GM21526 (cell line): ENCODE results near the gene TSTD1.
"Not testable (repeated sequence)": the region's sequence is repeated elsewhere in the genome, so short reads cannot be mapped to it uniquely, and the experiment has no call there.

Experiments used
- ATAC-seq: cut with Tn5 transposase; IDR thresholded peaks from one replicate; pipeline ENCODE4 v1.9.1; 2021; ENCODE audit warnings: moderate library complexity; ENCODE audit not compliant: unreplicated experiment, low FRiP score

TSTD1 gene

GRCh38 chr1:161069731-161070270, 31.0 kb upstream of the TSTD1 start, which contains the start of gene ARHGAP30:
Gene ARHGAP30, minus strand, starts transcription at chr1:161069891. Its CDS starts 267 bp downstream, at chr1:161069624.
- peak; percentile 76 for ATAC-seq

DNA sequence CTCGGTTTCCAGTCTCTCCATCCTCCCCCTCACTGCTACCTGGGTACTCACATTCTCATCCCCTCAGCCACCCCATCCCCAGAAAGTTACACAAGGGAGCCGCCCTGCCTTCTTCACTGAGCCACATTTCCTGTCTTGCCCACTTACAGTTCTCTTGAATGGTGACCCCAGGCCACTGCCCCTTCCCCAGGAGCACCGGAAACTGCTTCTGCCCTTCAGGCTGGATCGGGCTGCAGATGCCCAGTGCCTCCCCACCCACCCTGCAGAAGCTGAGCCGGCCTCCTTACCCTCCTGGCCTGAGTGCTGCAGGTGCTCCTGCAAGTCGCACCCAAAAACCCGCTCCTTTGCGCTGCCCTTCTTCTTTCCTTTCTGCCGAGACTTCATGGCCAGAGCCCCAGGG, 30.5 kb upstream of the TSTD1 start:
- no peak for ATAC-seq

GRCh38 chr1:161068306-161069234, 29.8 kb upstream of the TSTD1 start:
- peak; percentile 43 for ATAC-seq

GRCh38 chr1:161066694-161067093, 27.9 kb upstream of the TSTD1 start:
- ATAC-seq = no peak

DNA sequence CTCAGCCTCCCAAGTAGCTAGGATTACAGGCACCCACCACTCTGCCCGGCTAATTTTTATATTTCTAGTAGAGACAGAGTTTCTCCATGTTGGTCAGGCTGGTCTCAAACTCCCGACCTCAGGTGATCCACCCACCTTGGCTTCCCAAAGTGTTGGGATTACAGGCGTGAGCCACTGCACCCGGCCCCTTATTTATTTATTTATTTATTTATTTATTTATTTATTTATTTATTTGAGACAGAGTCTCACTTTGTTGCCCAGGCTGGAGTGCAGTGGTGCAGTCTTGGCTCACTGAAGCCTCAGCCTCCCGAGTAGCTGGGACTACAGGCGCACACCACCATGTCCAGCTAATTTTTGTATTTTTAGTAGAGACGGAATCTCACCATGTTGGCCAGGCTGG, 26.9 kb upstream of the TSTD1 start:
- not testable (repeated sequence) for ATAC-seq

DNA sequence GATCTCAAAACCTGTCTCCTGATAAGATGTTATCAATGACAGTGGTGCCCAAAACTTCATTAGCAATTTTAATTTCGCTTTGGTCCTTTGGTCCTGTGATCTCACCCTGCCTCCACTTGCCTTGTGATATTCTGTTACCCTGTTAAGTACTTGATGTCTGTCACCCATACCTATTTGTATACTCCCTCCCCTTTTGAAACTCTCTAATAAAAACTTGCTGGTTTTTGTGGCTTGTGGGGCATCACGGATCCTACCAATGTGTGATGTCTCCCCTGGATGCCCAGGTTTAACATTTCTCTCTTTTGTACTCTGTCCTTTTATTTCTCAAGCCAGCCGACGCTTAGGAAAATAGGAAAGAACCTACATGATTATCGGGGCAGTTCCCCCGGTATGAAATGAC, 25.2 kb upstream of the TSTD1 start:
- ATAC-seq = not testable (repeated sequence)

DNA sequence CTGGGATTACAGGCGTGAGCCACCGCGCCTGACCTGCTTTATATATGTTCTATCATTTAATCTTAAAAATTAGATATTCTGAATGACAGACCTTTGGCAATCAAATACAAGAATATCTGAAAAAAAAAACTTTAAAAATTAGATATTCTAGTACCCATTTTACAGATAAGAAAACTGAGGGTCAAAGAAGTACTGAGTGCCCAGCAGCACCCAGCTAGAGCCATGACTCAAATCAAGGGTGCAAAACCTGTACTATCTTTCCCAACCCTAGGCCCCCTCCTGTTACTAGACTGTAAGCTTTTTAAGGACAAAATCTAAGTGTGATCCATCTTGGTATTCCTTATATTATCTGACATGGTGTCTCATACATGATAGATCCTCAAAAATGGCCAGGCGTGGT, 22.7 kb upstream of the TSTD1 start:
- no peak for ATAC-seq

GRCh38 chr1:161059293-161059692, 20.5 kb upstream of the TSTD1 start:
- ATAC-seq = no peak

DNA sequence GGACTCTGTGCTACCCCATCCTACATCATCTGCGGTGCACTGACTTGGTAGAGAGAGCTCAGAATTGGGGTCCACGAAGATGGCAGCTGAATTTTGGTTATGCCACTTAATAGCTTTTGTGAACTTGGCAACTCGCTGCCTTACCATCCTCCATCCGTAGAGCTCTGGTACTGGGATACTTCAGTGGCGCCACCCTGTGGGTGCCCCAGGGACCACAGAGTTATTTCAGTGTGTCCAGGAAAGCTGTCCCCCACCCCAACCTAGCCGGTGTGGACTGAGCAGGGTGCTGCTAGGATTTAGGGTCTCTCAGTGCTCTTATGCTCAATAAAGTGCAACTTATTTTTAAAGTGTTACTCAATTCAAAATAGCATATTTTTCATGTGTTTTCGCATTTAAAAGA, 16.0 kb upstream of the TSTD1 start:
- ATAC-seq = no peak

- ATAC-seq = no peak
Measured at GRCh38 chr1:161054232-161054631, 15.5 kb upstream of the TSTD1 start.

GRCh38 chr1:161052899-161053298, 14.1 kb upstream of the TSTD1 start:
- no peak for ATAC-seq

GRCh38 chr1:161051219-161051618, 12.5 kb upstream of the TSTD1 start:
- no peak for ATAC-seq

GRCh38 chr1:161048949-161049722, 10.4 kb upstream of the TSTD1 start:
- ATAC-seq = no peak

DNA sequence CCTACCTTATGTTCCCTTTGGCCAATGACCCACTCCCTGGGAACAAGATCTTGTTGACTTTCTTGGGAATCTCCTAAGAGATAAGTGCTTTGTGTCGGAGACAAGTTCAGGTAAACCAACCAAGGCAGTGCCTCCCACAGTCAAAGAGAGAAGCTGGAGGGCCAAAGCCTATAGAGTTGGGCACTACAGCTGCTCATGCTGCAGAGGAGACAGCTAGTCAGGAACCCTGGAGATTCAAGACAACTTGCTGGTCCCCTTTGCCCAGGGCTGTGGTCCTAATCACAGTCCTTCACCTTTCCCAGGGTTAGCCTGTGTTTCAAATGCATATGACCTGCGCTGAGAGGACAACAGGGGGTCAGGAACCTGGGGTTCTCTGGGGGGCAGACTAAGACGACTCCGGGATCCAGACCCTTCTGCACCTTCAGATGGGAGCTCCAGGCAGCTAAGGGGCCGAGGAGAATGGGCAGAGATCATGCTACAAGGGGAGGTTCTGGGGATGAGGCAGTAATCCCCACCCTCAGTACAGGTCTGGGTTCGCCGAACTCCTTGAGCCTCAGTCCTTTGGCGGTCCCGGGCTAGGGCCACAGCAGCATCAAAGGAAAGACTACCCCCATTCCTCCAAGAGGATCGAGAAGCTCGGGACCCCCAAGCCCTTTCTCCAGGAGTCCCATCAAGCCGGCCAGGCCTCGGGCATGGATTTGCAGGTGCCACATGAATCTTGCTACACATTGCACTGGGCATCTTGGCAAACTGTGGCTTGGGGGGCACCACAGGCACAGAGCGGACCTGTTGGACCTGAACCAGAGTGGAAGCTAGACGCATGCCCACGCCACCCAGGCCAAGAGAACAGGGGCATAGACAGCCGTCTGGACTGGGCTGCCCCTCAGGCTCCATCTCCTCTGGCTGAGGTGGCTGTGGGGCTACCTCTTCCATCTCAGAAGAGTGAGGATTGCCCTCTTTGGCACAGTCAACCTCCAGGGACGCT, 9.0 kb upstream of the TSTD1 start:
- no peak for ATAC-seq

DNA sequence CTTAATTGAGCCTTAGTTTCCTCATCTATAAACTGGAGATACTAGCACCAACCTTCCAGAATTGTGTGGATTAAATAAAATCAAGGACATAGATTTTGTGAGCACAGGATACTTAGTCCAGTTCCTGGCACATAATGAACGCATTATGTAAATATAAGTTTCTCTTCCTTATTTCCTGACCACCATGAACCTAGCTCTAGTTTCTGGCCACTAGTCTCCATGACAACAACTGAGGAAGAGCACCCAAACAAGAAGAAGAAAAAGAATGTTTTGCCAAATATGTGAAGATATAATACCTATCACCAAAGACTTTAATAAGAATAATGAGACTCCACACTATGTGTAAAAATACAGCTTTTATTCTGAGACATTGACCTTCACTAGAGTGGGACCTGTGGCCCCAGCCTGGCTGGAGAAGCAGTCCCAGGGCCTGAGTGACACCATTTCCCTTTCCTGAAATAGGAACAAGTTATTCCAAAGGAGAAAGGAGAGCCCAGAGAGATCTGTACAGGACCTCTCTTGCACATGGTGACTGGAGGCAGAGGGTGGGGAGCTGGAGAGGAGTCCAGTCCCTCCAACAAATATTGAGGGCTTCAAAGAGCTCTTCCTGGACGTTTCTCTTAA, 8.0 kb upstream of the TSTD1 start:
- no peak for ATAC-seq

GRCh38 chr1:161045736-161046604, 7.2 kb upstream of the TSTD1 start, which contains the start of gene USF1:
Gene USF1, minus strand, starts transcription at chr1:161045977. Its CDS starts 2,702 bp downstream, at chr1:161043275.
- peak; percentile 46 for ATAC-seq

- ATAC-seq = peak; percentile 35
Measured at GRCh38 chr1:161044908-161045735, 6.4 kb upstream of the TSTD1 start.

DNA sequence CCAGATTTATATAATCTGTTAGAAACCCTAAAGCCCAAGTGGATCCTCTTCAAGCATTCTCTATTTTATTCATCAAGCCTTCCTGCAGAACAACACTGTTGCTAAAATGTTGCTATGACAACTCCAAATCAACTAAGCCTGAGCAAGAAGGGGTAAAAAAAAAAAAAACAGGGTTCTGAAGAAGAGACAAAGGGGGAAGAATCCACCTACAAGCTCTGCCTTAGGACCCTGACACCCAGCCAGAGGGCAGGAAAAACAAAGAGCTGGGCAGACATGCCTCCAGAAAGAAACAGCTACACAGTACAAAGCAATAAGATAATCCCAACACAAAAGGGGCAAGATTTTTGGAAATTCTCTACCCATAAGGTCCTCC, 5.8 kb upstream of the TSTD1 start:
- no peak for ATAC-seq
